ENCODE results near the gene ACYP1. TPM values are rescaled to one million over a fixed set of nuclear protein-coding genes. Genes with fewer than 3 reads are reported as not detected.

The ACYP1 gene
- total and polyA plus RNA-seq, 2 donors (not counting 1 experiment from before 2014, with no cell fraction given) = 13.7 to 14.5 TPM

- Histone ChIP-seq H4K20me1 (ENCODE audit: control insufficient read depth, extremely low read depth, insufficient read depth, low read length) (no peaks in the 10 kb centered on the region), H2AFZ (ENCODE audit: low read length) (no peak overlapping the region), H3K9ac (ENCODE audit: insufficient read depth, low read length) (no peak overlapping the region), H3K9me3 (ENCODE audit: control insufficient read depth, insufficient read depth, low read depth, low read length) (no peaks in the 10 kb centered on the region), H3K27ac (ENCODE audit: insufficient read depth, low read length) (no peak overlapping the region), H3K4me2 (ENCODE audit: extremely low read depth, insufficient read depth, low read length) (peak overlapping the region; percentile 4), H3K36me3 (ENCODE audit: control insufficient read depth, insufficient read depth, low read length) (no peaks in the 10 kb centered on the region), H3K4me3 (replicated peaks in 1 of 4; ENCODE audit: control extremely low read depth in 1 of 4, insufficient read depth in 1 of 4, low read depth in 3 of 4, low read length in 4 of 4) (no peak overlapping the region), H3K27me3 (ENCODE audit: control insufficient read depth, insufficient read depth, low read length) (no peaks in the 10 kb centered on the region), H3K4me1 (ENCODE audit: control insufficient read depth, extremely low read depth, insufficient read depth, low read length) (peaks cover 17% of the 10 kb centered on the region), H3K79me2 (ENCODE audit: control insufficient read depth, insufficient read depth, low read length) (peaks cover 4% of the 10 kb centered on the region)
- no peak for DNase-seq (ENCODE audit: low read depth in 2 of 2)
- TF ChIP-seq CTCF (conservative IDR thresholded peaks at IDR 0.05 in 1 of 2, IDR thresholded peaks at IDR 0.05 in 1 of 2; ENCODE audit: low read depth in 1 of 2, low read length in 2 of 2) (no peak), EZH2 (IDR thresholded peaks at IDR 0.05; ENCODE audit: low read length, missing control alignments) (no peak)
These were observed 17.5 kb downstream of the ACYP1 start for GRCh38 chr14:75046275-75046674.

GRCh38 chr14:75044752-75045151 lies 19.1 kb downstream of the ACYP1 start:
- H3K9me3 ChIP-seq (ENCODE audit: control insufficient read depth, insufficient read depth, low read depth, low read length) = no peaks in the 10 kb centered on the region
- H3K4me1 ChIP-seq (ENCODE audit: control insufficient read depth, extremely low read depth, insufficient read depth, low read length) = peaks cover 17% of the 10 kb centered on the region
- H3K4me3 ChIP-seq (replicated peaks in 1 of 4; ENCODE audit: control extremely low read depth in 1 of 4, insufficient read depth in 1 of 4, low read depth in 3 of 4, low read length in 4 of 4) = peak overlapping the region in 3 of 4 experiments; percentile 12 to 48 (median 28)
- peak overlapping the region; percentile 35 for H3K27ac ChIP-seq (ENCODE audit: insufficient read depth, low read length)
- H3K4me2 ChIP-seq (ENCODE audit: extremely low read depth, insufficient read depth, low read length) = peak overlapping the region; percentile 69
- H3K36me3 ChIP-seq (ENCODE audit: control insufficient read depth, insufficient read depth, low read length) = no peaks in the 10 kb centered on the region
- H3K27me3 ChIP-seq (ENCODE audit: control insufficient read depth, insufficient read depth, low read length) = no peaks in the 10 kb centered on the region
- peak in 1 of 2 donors; percentile 92 for DNase-seq (ENCODE audit: low read depth in 2 of 2)
- peaks cover 4% of the 10 kb centered on the region for H3K79me2 ChIP-seq (ENCODE audit: control insufficient read depth, insufficient read depth, low read length)
- TF ChIP-seq CTCF (conservative IDR thresholded peaks at IDR 0.05 in 1 of 2, IDR thresholded peaks at IDR 0.05 in 1 of 2; ENCODE audit: low read depth in 1 of 2, low read length in 2 of 2) = no peak
- no peaks in the 10 kb centered on the region for H4K20me1 ChIP-seq (ENCODE audit: control insufficient read depth, extremely low read depth, insufficient read depth, low read length)
- no peak overlapping the region for H2AFZ ChIP-seq (ENCODE audit: low read length)
- no peak overlapping the region for H3K9ac ChIP-seq (ENCODE audit: insufficient read depth, low read length)

GRCh38 chr14:75044322-75044721 lies 19.5 kb downstream of the ACYP1 start:
- Histone ChIP-seq H3K4me1 (ENCODE audit: control insufficient read depth, extremely low read depth, insufficient read depth, low read length) (peaks cover 15% of the 10 kb centered on the region), H3K9ac (ENCODE audit: insufficient read depth, low read length) (no peak overlapping the region), H3K27me3 (ENCODE audit: control insufficient read depth, insufficient read depth, low read length) (no peaks in the 10 kb centered on the region), H3K27ac (ENCODE audit: insufficient read depth, low read length) (peak overlapping the region; percentile 35), H3K4me2 (ENCODE audit: extremely low read depth, insufficient read depth, low read length) (peak overlapping the region; percentile 69), H4K20me1 (ENCODE audit: control insufficient read depth, extremely low read depth, insufficient read depth, low read length) (no peaks in the 10 kb centered on the region), H3K79me2 (ENCODE audit: control insufficient read depth, insufficient read depth, low read length) (peaks cover 4% of the 10 kb centered on the region), H3K36me3 (ENCODE audit: control insufficient read depth, insufficient read depth, low read length) (no peaks in the 10 kb centered on the region), H3K4me3 (replicated peaks in 1 of 4; ENCODE audit: control extremely low read depth in 1 of 4, insufficient read depth in 1 of 4, low read depth in 3 of 4, low read length in 4 of 4) (peak overlapping the region in 3 of 4 experiments; percentile 12 to 48 (median 28)), H2AFZ (ENCODE audit: low read length) (no peak overlapping the region), H3K9me3 (ENCODE audit: control insufficient read depth, insufficient read depth, low read depth, low read length) (no peaks in the 10 kb centered on the region)
- TF ChIP-seq EZH2 (IDR thresholded peaks at IDR 0.05; ENCODE audit: low read length, missing control alignments) (no peak), CTCF (conservative IDR thresholded peaks at IDR 0.05 in 1 of 2, IDR thresholded peaks at IDR 0.05 in 1 of 2; ENCODE audit: low read depth in 1 of 2, low read length in 2 of 2) (no peak)
- DNase-seq (ENCODE audit: low read depth in 2 of 2) = peak; percentile 73 to 83

Measured in fibroblast of lung (primary cell).